RWPE1 (cell line): ENCODE results near the gene CHAF1A.

ENCODE experiments used
- CTCF ChIA-PET: fragments of 350-600 bp; sonication (Branson Sonifier 250); formaldehyde crosslinking; extraction: SDS; loops from one replicate; lab custom pipeline; 2021; lab: Yijun Ruan, JAX
- POLR2A ChIA-PET: fragments of 400-600 bp; formaldehyde crosslinking; extraction: SDS; loops from one replicate; lab custom pipeline; 2020; ENCODE audit warnings: antibody characterized with exemption; ENCODE audit not compliant: low non-redundant PET; lab: Yijun Ruan, JAX
- DNase-seq: peaks from one replicate; pipeline ENCODE4 v3.0.0; 2012; ENCODE audit warnings: low spot score
- H3K27ac ChIP-seq: fragments of 450-650 bp; 2 replicates; pipeline ENCODE4 v1.5.1; 2017
- TF ChIP-seq, protein P1 (sequence below): fragments of 450-650 bp; conservative IDR thresholded peaks from 2 replicates; pipeline ENCODE4 v1.5.1; 2017; ENCODE audit warnings: low read depth, mild to moderate bottlenecking

CHAF1A gene

DNA sequence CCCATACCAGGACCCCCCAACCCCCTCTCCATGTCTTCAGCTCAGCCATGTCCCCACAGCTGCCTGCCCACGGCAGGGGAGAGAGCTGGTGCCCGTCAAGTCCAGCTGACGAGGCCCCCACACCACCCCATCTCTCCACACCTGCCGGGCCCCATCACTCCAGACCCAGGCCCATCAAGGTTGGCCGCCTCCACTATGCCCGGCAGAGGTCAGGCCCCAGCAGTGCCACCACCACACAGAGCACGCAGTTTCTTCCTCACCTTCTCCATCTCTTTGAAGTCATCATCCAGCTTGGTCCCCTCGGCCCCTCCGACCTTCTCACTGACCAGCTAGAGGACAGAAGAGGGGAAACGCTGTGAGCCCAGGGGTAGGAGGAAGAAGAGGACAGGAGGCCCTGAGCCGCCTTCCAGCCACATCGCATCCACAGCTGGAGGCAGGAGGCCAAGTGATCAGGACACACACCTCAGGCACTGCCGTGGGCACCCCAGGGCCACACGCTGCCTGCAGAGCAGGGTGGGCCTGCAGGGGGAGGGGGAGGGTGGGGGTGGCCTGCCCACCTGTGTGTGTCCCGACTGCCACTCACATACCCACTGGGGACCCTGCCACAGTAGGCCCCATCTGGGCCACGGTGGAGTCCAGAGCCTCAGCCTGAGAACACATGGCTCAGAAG lies 35.6 kb upstream of the CHAF1A start:
- POLR2A ChIA-PET, result no interaction called here
- peak overlapping the region; percentile 99 for H3K27ac ChIP-seq
- no peak for DNase-seq
- TF ChIP-seq, protein P1, sequence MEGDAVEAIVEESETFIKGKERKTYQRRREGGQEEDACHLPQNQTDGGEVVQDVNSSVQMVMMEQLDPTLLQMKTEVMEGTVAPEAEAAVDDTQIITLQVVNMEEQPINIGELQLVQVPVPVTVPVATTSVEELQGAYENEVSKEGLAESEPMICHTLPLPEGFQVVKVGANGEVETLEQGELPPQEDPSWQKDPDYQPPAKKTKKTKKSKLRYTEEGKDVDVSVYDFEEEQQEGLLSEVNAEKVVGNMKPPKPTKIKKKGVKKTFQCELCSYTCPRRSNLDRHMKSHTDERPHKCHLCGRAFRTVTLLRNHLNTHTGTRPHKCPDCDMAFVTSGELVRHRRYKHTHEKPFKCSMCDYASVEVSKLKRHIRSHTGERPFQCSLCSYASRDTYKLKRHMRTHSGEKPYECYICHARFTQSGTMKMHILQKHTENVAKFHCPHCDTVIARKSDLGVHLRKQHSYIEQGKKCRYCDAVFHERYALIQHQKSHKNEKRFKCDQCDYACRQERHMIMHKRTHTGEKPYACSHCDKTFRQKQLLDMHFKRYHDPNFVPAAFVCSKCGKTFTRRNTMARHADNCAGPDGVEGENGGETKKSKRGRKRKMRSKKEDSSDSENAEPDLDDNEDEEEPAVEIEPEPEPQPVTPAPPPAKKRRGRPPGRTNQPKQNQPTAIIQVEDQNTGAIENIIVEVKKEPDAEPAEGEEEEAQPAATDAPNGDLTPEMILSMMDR, result no peak
- CTCF ChIA-PET, result interaction anchor here (1.1 kb wide), 1 partner anchor 25 kb away, joined by 3 read pairs; no protein-coding TSS in a partner anchor

DNA sequence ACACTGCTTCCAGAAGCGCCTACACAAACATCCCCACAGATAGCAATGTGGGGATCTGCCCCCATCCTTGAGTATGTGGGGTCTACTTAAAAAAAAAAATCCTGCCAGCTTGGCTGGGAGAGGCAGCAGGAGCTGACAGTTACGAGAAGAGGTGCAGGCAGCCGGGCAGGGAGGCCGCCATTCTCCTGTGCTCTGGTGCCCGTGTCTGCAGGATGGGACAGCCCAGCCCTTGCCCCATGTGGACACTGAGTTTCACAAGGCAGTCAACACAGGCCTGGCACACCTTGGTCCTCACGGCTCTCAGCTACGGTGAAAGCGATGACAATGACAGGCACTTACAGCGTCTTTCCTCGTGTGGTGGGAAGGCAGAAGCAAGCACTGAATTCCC lies 35.1 kb upstream of the CHAF1A start:
- H3K27ac ChIP-seq, result peak overlapping the region; percentile 99
- CTCF ChIA-PET, result interaction anchor here (1.1 kb wide), 1 partner anchor 25 kb away, joined by 3 read pairs; no protein-coding TSS in a partner anchor
- DNase-seq, result no peak
- TF ChIP-seq, protein P1, result no peak
- POLR2A ChIA-PET, result no interaction called here

DNA sequence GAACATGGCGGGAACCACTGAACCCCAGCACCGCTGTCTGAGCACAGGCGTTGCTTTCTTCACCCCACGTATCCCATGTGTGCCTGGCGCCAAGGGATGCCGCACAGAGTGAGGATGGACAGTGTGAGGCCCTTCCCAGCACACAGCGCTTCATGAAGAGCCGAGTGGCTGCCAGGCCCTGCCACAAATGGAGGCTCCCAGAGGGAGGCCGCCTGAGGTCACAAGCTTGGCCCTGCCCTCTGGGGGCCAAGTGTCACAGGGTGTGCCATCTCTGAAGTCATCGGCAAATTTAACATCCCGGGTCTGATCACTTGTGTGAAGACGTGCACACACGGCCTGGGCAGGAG lies 34.7 kb upstream of the CHAF1A start:
- no peak for DNase-seq
- H3K27ac ChIP-seq, result peak overlapping the region; percentile 99
- CTCF ChIA-PET, result interaction anchor here (0.8 kb wide), 1 partner anchor 23 kb away, joined by 4 read pairs; no protein-coding TSS in a partner anchor
- TF ChIP-seq, protein P1, result no peak
- POLR2A ChIA-PET, result no interaction called here

DNA sequence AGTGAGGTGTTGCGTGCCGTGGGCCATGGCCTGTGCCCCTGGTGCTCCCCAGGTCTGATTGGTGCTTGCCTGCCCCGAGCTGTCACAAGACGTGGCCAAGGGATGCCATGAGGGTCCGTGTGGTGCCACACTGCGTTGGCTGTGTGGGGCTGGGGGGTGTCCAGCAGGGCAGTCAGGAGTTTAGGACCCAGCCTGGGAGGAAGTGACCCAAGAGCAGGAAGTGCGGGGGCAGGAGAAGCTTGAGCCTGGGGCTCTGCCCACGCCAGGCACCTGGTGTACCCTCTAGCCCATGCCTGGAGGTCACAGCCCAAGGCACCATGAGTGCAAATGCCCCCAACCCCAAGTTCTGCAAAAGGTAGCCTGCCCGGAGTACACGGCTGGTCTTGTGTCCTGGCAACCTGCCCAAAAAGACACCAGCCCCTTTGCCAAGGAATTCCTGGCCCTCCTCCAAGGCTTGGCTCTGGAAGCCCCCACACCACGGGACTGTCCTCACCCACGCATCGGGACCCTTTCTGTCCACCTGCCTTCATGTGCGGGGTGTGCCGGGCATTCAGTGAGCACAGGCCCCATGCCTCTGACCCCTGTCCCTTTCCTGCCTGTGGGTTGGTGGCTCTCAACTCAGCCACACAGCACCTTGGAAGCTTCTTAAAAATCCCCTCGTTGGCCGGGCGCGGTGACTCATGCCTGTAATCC lies 34.2 kb upstream of the CHAF1A start:
- ChIA-PET CTCF (interaction anchor here (0.6 to 0.8 kb wide), 2 partner anchors 22 to 228 kb away, joined by 3 to 4 read pairs; no protein-coding TSS in a partner anchor), POLR2A (no interaction called here)
- no peak for DNase-seq
- H3K27ac ChIP-seq, result peak overlapping the region; percentile 99
- TF ChIP-seq, protein P1, result no peak

DNA sequence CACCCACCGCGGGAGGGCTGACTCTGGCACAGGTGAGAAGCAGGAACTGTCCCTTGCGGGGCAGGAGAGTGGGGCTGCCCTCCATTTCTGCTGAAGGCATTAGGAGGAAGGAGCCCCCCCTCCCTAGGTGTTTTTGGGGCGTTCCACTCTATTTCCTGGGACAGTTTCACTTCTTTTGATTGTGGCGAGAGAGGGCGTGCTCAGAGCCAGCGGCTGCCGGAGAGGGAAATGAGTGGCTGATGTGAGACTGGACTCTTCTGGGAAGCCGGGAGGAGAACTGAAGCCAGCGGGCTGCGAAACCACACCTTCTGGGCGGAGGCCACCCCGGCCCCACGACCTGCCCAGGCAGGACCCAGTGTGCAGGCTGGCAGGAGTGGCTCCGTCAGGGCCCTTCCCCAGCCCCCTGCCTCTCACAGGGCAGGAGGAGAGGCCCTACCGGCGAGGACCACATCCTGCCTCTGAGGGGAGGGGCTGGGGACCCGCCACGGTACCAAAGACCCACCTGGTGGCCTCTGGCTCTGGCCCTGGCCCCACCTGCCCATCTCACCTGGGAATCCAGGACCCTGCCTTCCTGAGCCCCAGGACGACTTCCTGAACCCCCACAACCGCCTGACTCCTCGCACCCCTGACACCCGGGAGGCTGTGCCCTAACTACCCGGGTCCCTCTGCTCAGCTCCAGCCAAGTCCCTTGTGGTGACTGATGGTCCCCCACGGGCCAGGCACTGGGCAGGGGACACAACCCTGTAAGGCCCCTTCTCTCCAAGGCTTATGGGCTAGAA lies 33.1 kb upstream of the CHAF1A start:
- POLR2A ChIA-PET, result no interaction called here

More for the DNA sequence above, 33.1 kb upstream of the CHAF1A start:
- CTCF ChIA-PET, result interaction anchor here (0.8 to 2.2 kb wide), 7 partner anchors 10 to 102 kb away, joined by 3 to 9 read pairs (median 3); partner anchors contain the start of gene SH3GL1
- TF ChIP-seq, protein P1, result no peak
- H3K27ac ChIP-seq, result peak overlapping the region; percentile 99
- DNase-seq, result peak; percentile 65
